ENCODE data around the gene THRB. TPM values are rescaled to one million over a fixed set of nuclear protein-coding genes. Genes with fewer than 3 reads are reported as not detected.

Gene THRB
- polyA plus RNA-seq, 2 of the 4 experiments (the other 2 are of a cell fraction) = 2.0 to 2.3 TPM

- no peak overlapping the region for H3K4me2 ChIP-seq
- ChIA-PET POLR2A (no interaction called here), CTCF (no interaction called here)
- H3K4me1 ChIP-seq = no peaks in the 10 kb centered on the region
- FAIRE-seq (no peak), DNase-seq (ENCODE audit: low read depth in 1 of 2, low spot score in 1 of 2) (no peak), ATAC-seq (no peak)
- no peak overlapping the region for H3K27ac ChIP-seq
- WGBS (ENCODE audit: missing lambda C conversion rate) = 82% methylated on average over 2 of the region's 2 CpGs
- H3K9me3 ChIP-seq = no peaks in the 10 kb centered on the region
- no peak for TF ChIP-seq BHLHE40 (IDR thresholded peaks at IDR 0.05; ENCODE audit: low read depth, low read length)
- TF ChIP-seq E2F6 (IDR thresholded peaks at IDR 0.05; ENCODE audit: borderline replicate concordance, low read depth) = no peak
- TF ChIP-seq POLR2AphosphoS2 (conservative IDR thresholded peaks at IDR 0.05; ENCODE audit: low read length) = no peak
- no peak for TF ChIP-seq ZSCAN20 (CRISPR knock-in tag; IDR thresholded peaks at IDR 0.05)
- no peak for TF ChIP-seq CEBPB (IDR thresholded peaks at IDR 0.05)
- no peak for TF ChIP-seq RARB (CRISPR knock-in tag; IDR thresholded peaks at IDR 0.05)
- TF ChIP-seq PHF8 (IDR thresholded peaks at IDR 0.05; ENCODE audit: borderline replicate concordance, low read depth) = no peak
- no peak for TF ChIP-seq KDM5A (IDR thresholded peaks at IDR 0.05)
- TF ChIP-seq RAD21 (conservative IDR thresholded peaks at IDR 0.05 in 1 of 2, IDR thresholded peaks at IDR 0.05 in 1 of 2) = no peak
- no peak for TF ChIP-seq MAFK (IDR thresholded peaks at IDR 0.05; ENCODE audit: partially characterized antibody)
- no peak for TF ChIP-seq CBX2 (IDR thresholded peaks at IDR 0.05; ENCODE audit: borderline replicate concordance, low read depth)
- TF ChIP-seq BCL3 (IDR thresholded peaks at IDR 0.05) = no peak
- no peak for TF ChIP-seq HDAC2 (IDR thresholded peaks at IDR 0.05)
- no peak for TF ChIP-seq ZC3H11A (IDR thresholded peaks at IDR 0.05)
- H3K4me3 ChIP-seq = no peak overlapping the region
Observed at GRCh38 chr3:24539699-24540098, 45.0 kb upstream of the THRB start.

- ChIA-PET CTCF (no interaction called here), POLR2A (no interaction called here)
- H3K4me1 ChIP-seq = no peaks in the 10 kb centered on the region
- H3K27ac ChIP-seq = no peak overlapping the region
- H3K9me3 ChIP-seq = no peaks in the 10 kb centered on the region
- ATAC-seq = no peak
- WGBS (ENCODE audit: missing lambda C conversion rate) = 95% methylated on average over 2 of the region's 2 CpGs
- FAIRE-seq = no peak
- DNase-seq (ENCODE audit: low read depth in 1 of 2, low spot score in 1 of 2) = no peak
- no peak overlapping the region for H3K4me2 ChIP-seq
- TF ChIP-seq CHD4 (IDR thresholded peaks at IDR 0.05; ENCODE audit: borderline replicate concordance) (no peak), CBX2 (IDR thresholded peaks at IDR 0.05; ENCODE audit: borderline replicate concordance, low read depth) (no peak), MAFK (IDR thresholded peaks at IDR 0.05; ENCODE audit: partially characterized antibody) (no peak), PBX3 (IDR thresholded peaks at IDR 0.05) (no peak), HDAC2 (IDR thresholded peaks at IDR 0.05) (no peak), EP300 (IDR thresholded peaks at IDR 0.05) (no peak), RARB (CRISPR knock-in tag; IDR thresholded peaks at IDR 0.05) (no peak), NPAS2 (CRISPR knock-in tag; IDR thresholded peaks at IDR 0.05; ENCODE audit: borderline replicate concordance) (no peak)
- no peak overlapping the region for H3K4me3 ChIP-seq
Observed at GRCh38 chr3:24538891-24539290, 44.2 kb upstream of the THRB start.

- ChIA-PET POLR2A (no interaction called here), CTCF (no interaction called here)
- ATAC-seq = no peak
- H3K27ac ChIP-seq = no peak overlapping the region
- no peak for TF ChIP-seq CHD2 (IDR thresholded peaks at IDR 0.05; ENCODE audit: low read length, partially characterized antibody)
- TF ChIP-seq RFX5 (IDR thresholded peaks at IDR 0.05) = no peak
- no peak for TF ChIP-seq SMC3 (IDR thresholded peaks at IDR 0.05)
- TF ChIP-seq HMGXB4 (CRISPR knock-in tag; IDR thresholded peaks at IDR 0.05; ENCODE audit: borderline replicate concordance) = no peak
- TF ChIP-seq POLR2AphosphoS2 (conservative IDR thresholded peaks at IDR 0.05; ENCODE audit: low read length) = no peak
- no peak for TF ChIP-seq FOXS1 (CRISPR knock-in tag; IDR thresholded peaks at IDR 0.05)
- no peak for TF ChIP-seq HES2 (IDR thresholded peaks at IDR 0.05)
- TF ChIP-seq FOSL2 (IDR thresholded peaks at IDR 0.05) = no peak
- TF ChIP-seq FOSL2 (CRISPR knock-in tag; IDR thresholded peaks at IDR 0.05) = no peak
- no peak for TF ChIP-seq NR3C1 (IDR thresholded peaks at IDR 0.05)
- no peaks in the 10 kb centered on the region for H3K4me1 ChIP-seq
- no peak overlapping the region for H3K4me3 ChIP-seq
- H3K4me2 ChIP-seq = no peak overlapping the region
- WGBS (ENCODE audit: missing lambda C conversion rate) = 70% methylated on average over 10 of the region's 10 CpGs
- no peak for FAIRE-seq
- no peaks in the 10 kb centered on the region for H3K9me3 ChIP-seq
- DNase-seq (ENCODE audit: low read depth in 1 of 2, low spot score in 1 of 2) = no peak
Observed at GRCh38 chr3:24533561-24534193, 39.0 kb upstream of the THRB start.
